Measurements from ENCODE around the gene CSMD2.
"Not testable (repeated sequence)": the region's sequence is repeated elsewhere in the genome, so short reads cannot be mapped to it uniquely, and the experiment has no call there.

Gene CSMD2

GRCh38 chr1:34100332-34100731, 64.7 kb downstream of the CSMD2 start:
- DNase-seq = no peak

GRCh38 chr1:34092399-34092798, 72.6 kb downstream of the CSMD2 start:
- not testable (repeated sequence) for DNase-seq

- no peak for DNase-seq
Measured at GRCh38 chr1:34089731-34090130, 75.3 kb downstream of the CSMD2 start.

GRCh38 chr1:34087986-34088385, 77.0 kb downstream of the CSMD2 start:
- no peak for DNase-seq

GRCh38 chr1:34086561-34086960, 78.5 kb downstream of the CSMD2 start:
- DNase-seq = no peak

GRCh38 chr1:34083974-34084373, 81.1 kb downstream of the CSMD2 start:
- DNase-seq = no peak

- DNase-seq = not testable (repeated sequence)
Measured at GRCh38 chr1:34082085-34082670, 82.9 kb downstream of the CSMD2 start.

DNA sequence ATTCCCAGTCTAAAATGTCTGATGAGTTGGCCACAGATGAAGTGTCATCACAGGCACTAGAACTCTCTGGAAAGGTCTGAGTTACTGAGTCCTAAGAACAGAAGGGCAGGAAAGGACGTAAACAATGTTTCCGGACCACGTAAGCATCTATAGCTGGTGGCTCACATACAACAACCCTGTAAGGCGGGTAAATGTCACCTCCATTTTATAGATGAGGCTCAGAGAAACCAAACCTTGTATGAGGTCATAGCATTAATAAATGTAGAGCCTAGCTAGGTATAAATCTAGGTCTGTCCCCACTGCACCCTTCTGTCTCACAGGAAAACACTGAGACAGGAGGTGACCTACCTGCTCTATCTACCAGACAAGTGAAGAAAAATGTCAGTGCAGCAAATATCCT, 86.6 kb downstream of the CSMD2 start:
- no peak for DNase-seq

GRCh38 chr1:34075576-34075975, 89.5 kb downstream of the CSMD2 start:
- no peak for DNase-seq

GRCh38 chr1:34073028-34073695, 91.9 kb downstream of the CSMD2 start:
- no peak for DNase-seq

- DNase-seq = no peak
Measured at GRCh38 chr1:34070201-34070836, 94.7 kb downstream of the CSMD2 start.

GRCh38 chr1:34066981-34067603, 97.9 kb downstream of the CSMD2 start:
- DNase-seq = no peak

GRCh38 chr1:34066166-34066565, 98.9 kb downstream of the CSMD2 start:
- DNase-seq = no peak

GRCh38 chr1:34065498-34065897, 99.5 kb downstream of the CSMD2 start:
- DNase-seq = no peak

GRCh38 chr1:34060901-34061415, 104.1 kb downstream of the CSMD2 start:
- no peak for DNase-seq

DNA sequence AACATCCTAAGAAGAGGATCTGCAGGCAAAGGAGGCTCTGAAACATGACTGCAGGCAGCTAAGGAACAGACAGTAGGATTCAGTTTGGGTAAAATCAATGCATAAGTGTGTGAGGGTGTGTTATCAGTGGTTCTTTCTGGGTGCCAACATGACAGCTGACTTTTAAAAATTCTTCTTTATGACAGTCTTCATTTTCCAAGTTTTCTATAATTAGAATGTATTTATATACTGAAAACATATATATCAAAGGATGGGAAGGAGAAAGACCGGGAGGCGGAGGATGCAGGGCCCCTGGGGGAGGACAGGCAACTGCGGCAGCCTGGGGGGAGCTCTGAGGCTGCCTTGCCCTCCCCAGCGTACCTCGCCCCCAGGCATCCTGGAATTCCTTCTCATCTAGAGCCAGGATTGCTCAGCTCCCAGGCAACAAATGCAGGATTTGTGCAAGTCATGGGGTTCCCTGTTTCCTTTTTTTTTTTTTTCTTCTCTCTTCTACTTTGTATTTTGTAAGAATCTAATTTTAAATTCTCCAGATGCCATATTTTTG, 104.8 kb downstream of the CSMD2 start:
- no peak for DNase-seq

DNA sequence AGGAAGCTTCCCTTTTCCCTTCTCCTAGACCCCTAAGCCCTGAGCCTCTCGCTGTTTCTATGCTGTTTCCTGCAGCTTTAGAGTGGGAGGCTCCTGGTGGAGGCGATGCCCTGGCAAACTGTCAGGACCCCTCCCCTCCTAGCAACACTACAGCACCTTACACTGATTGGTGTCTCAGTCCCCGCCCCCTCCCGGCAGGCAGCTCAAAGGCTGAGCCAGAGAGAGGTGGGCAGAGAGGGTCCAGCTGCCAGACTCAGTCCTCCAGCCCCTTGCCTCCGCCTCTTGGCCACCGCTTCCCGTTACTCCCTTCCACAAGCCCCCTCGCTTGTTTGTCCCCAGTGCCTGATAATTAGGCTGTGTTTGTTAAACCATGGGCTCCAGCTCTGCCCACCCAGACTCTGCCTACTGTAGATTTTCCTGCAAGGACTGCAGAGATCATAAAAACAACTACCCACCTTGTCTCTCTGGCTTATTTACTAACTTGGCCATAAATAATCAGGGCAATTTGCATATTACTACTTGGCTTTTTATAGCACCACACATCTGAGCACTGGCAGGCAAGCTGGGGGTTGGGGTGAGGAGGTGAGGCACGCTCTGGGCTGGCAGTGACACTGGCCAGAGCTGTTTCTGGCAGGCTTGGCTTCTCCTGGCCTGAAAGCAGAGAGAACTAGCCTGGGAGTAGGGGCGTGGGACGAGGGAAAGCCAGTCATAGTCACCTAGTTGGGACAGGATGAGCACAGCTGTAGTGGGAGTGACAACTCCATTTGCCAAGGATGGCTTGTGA, 107.5 kb downstream of the CSMD2 start:
- no peak for DNase-seq

GRCh38 chr1:34055818-34056217, 109.2 kb downstream of the CSMD2 start:
- no peak for DNase-seq

DNA sequence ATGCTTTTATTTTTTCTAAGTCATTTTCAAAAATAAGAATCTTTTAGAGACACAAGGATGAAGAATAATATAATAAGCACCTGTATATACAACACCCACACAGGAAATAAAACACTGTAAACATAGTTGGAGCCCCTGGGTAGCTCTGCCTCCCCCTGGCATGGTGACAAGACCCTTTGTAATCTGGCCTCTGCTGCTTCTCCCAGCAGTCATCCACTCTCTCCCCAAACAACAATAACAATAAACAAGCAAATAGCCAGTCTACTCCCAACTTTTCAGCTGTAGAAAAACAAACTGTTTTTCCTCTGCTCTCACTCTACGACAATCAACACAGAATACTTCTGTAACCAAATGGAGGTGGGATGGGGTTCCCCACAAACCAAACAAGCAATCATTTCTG, 110.1 kb downstream of the CSMD2 start:
- DNase-seq = no peak

DNA sequence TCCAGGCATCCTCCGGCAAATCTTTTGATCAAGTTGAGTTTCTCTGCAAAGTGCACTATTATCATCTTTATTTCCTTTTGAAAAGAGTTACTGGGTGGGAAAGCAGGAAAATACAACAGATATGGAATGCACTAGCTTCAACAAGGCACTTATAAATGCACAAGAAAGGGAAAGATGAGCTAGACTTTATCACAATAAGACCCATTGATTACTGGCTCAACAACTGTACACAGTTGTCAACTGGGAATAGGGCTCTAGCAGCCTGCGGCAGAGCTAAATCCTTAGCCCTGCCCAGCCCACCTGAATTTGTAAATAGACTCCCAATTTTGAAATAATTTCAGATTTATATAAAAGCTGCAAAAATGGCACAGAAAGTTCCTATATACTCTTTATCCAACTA, 111.4 kb downstream of the CSMD2 start:
- no peak for DNase-seq

GRCh38 chr1:34052565-34052964, 112.5 kb downstream of the CSMD2 start:
- no peak for DNase-seq

- DNase-seq = no peak
Measured at GRCh38 chr1:34050709-34051485, 114.1 kb downstream of the CSMD2 start.

All from stimulated activated CD4-positive, alpha-beta T cell treated with anti-CD3 and anti-CD28 coated beads, Interleukin-4, amount 100 ng/mL, for 4 hours (primary cell).